ENCODE data around the gene SCAPER.

GRCh38 chr15:76625267-76625666 is 279.9 kb downstream of the SCAPER start:
- no peak for TF ChIP-seq RAD21 (conservative IDR thresholded peaks at IDR 0.05)
- TF ChIP-seq CTCF (IDR thresholded peaks at IDR 0.05; ENCODE audit: poor library complexity, severe bottlenecking), result no peak
- no peak for TF ChIP-seq EP300 (conservative IDR thresholded peaks at IDR 0.05; ENCODE audit: poor library complexity, severe bottlenecking)
- no peak for TF ChIP-seq REST (IDR thresholded peaks at IDR 0.05; ENCODE audit: borderline replicate concordance)
- no peak for TF ChIP-seq POLR2AphosphoS5 (IDR thresholded peaks at IDR 0.05)
- no peak for TF ChIP-seq EZH2 (IDR thresholded peaks at IDR 0.05; ENCODE audit: borderline replicate concordance, insufficient read depth, low read length, poor library complexity, severe bottlenecking)
- no peak for TF ChIP-seq SMC3 (conservative IDR thresholded peaks at IDR 0.05; ENCODE audit: poor library complexity)
- TF ChIP-seq TAF1 (IDR thresholded peaks at IDR 0.05; ENCODE audit: low read depth), result no peak
- TF ChIP-seq MXI1 (conservative IDR thresholded peaks at IDR 0.05; ENCODE audit: poor library complexity, severe bottlenecking), result no peak
